Nucleus accumbens (tissue), 56 donors: Measurements from ENCODE around the gene AOC1.
"Not testable (repeated sequence)": the region's sequence is repeated elsewhere in the genome, so short reads cannot be mapped to it uniquely, and the experiment has no call there.

Source experiments
- DNase-seq, 56 donors: peaks; one replicate each; lab custom pipeline; 2025; lab: John Stamatoyannopoulos, UW

AOC1 gene

GRCh38 chr7:150852371-150852905 lies at the start of gene AOC1:
Gene AOC1, plus strand, starts transcription at chr7:150852517. Its CDS starts 3,954 bp downstream, at chr7:150856471.
- DNase-seq, result no peak

- DNase-seq, result no peak
Observed at GRCh38 chr7:150803161-150803860, 49.0 kb upstream of the AOC1 start.

- DNase-seq, result no peak
Observed at GRCh38 chr7:150804802-150805201, 47.5 kb upstream of the AOC1 start.

- no peak for DNase-seq
Observed at GRCh38 chr7:150805864-150806263, 46.5 kb upstream of the AOC1 start.

GRCh38 chr7:150806454-150806853 lies 45.9 kb upstream of the AOC1 start:
- DNase-seq, result no peak

- no peak for DNase-seq
Observed at GRCh38 chr7:150806863-150807262, 45.5 kb upstream of the AOC1 start.

GRCh38 chr7:150807616-150808438 lies 44.5 kb upstream of the AOC1 start:
- DNase-seq, result not testable (repeated sequence)

- no peak for DNase-seq
Observed at GRCh38 chr7:150814328-150815001, 37.9 kb upstream of the AOC1 start.

GRCh38 chr7:150818971-150819370 lies 33.3 kb upstream of the AOC1 start:
- DNase-seq, result no peak

GRCh38 chr7:150820148-150820547 lies 32.2 kb upstream of the AOC1 start:
- DNase-seq, result no peak

GRCh38 chr7:150820578-150821198 lies 31.6 kb upstream of the AOC1 start:
- no peak for DNase-seq

GRCh38 chr7:150823043-150823442 lies 29.3 kb upstream of the AOC1 start:
- no peak for DNase-seq

- DNase-seq, result no peak
Observed at GRCh38 chr7:150823484-150824126, 28.7 kb upstream of the AOC1 start.

GRCh38 chr7:150824379-150825177 lies 27.7 kb upstream of the AOC1 start:
- no peak for DNase-seq

- no peak for DNase-seq
Observed at GRCh38 chr7:150826061-150826849, 26.1 kb upstream of the AOC1 start.

GRCh38 chr7:150828384-150828783 lies 23.9 kb upstream of the AOC1 start:
- no peak for DNase-seq

- no peak for DNase-seq
Observed at GRCh38 chr7:150829426-150829825, 22.9 kb upstream of the AOC1 start.

GRCh38 chr7:150830937-150831336 lies 21.4 kb upstream of the AOC1 start:
- DNase-seq, result no peak
